Uterus (tissue), 2 donors: ENCODE data around the gene RUFY2.

Source experiments
- POLR2A ChIP-seq, 2 donors: fragments of 450-650 bp; IDR thresholded peaks; one replicate each; pipeline ENCODE4 v1.6.1; 2016; ENCODE audit warnings: antibody characterized with exemption in 2 of 2, mild to moderate bottlenecking in 1 of 2, moderate library complexity in 1 of 2
- TF ChIP-seq, protein P1 (sequence below), 4 experiments: fragments of 200-600 bp in 2 of 4; fragments of 450-650 bp in 2 of 4; sonication (generic) in 2 of 4; IDR thresholded peaks; one replicate each; pipeline ENCODE4 v1.5.1; 2016 to 2019; ENCODE audit warnings: antibody characterized with exemption in 4 of 4, mild to moderate bottlenecking in 2 of 4, moderate library complexity in 1 of 4

DNA sequence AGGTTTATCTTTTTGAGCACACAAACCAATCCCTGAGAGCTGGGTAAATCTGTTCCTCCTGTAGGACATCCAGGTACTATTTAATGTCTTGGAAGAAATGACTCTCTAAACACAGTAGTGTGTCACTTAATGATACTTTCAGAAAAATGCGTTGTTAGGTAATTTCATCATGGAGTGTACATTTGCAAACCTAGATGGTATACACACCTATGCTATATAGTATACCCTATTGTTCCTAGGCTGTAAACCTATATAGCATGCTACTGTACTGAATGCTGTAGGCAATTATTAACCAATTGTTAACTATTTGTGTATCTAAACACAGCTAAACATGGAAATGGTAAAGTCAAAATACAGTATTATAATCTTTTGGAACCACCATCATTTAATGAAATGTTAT, 10.1 kb downstream of the RUFY2 start:
- TF ChIP-seq, protein P1, sequence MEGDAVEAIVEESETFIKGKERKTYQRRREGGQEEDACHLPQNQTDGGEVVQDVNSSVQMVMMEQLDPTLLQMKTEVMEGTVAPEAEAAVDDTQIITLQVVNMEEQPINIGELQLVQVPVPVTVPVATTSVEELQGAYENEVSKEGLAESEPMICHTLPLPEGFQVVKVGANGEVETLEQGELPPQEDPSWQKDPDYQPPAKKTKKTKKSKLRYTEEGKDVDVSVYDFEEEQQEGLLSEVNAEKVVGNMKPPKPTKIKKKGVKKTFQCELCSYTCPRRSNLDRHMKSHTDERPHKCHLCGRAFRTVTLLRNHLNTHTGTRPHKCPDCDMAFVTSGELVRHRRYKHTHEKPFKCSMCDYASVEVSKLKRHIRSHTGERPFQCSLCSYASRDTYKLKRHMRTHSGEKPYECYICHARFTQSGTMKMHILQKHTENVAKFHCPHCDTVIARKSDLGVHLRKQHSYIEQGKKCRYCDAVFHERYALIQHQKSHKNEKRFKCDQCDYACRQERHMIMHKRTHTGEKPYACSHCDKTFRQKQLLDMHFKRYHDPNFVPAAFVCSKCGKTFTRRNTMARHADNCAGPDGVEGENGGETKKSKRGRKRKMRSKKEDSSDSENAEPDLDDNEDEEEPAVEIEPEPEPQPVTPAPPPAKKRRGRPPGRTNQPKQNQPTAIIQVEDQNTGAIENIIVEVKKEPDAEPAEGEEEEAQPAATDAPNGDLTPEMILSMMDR (IDR thresholded peaks at IDR 0.05) = no peak
- TF ChIP-seq POLR2A (IDR thresholded peaks at IDR 0.05) = no peak
